Spleen (tissue), 7 donors: Measurements from ENCODE around the gene HAGH.

Experiments
- CTCF ChIP-seq, 11 experiments: fragments of 200-600 bp in 7 of 11; fragments of 450-650 bp in 4 of 11; sonication (generic) in 4 of 11; IDR thresholded peaks in 8 of 11; conservative IDR thresholded peaks in 3 of 11; 1 replicate in 7 of 11; 2 replicates in 4 of 11; pipeline versions ENCODE4 v1.4.0 to v1.8.0; 2016 to 2021; ENCODE audit warnings: antibody characterized with exemption in 11 of 11, inconsistent platforms in 4 of 11, mild to moderate bottlenecking in 1 of 11
- POLR2A ChIP-seq, 3 donors: fragments of 450-650 bp; IDR thresholded peaks; one replicate each; pipeline ENCODE4 v1.5.1; 2017; ENCODE audit warnings: antibody characterized with exemption in 3 of 3, mild to moderate bottlenecking in 1 of 3
- POLR2AphosphoS5 ChIP-seq, 3 donors: sonication (generic); formaldehyde crosslinking; IDR thresholded peaks; one replicate each; pipeline ENCODE4 v1.5.1; 2017; ENCODE audit warnings: antibody characterized with exemption in 3 of 3
- donor health status: DM: no; HTN: no; CAD: no; lungs with moderate emphysema.
- donor health status: DM: no; HTN: no; CAD: no.
- donor health status: DM: no; HTN: no; CAD: no.

- TF ChIP-seq POLR2A (IDR thresholded peaks at IDR 0.05) = no peak
- TF ChIP-seq CTCF (IDR thresholded peaks at IDR 0.05 in 8 of 11, conservative IDR thresholded peaks at IDR 0.05 in 3 of 11) = no peak
- peak in 1 of 3 donors; percentile 9 for TF ChIP-seq POLR2AphosphoS5 (IDR thresholded peaks at IDR 0.05)
Observed at GRCh38 chr16:1789643-1790045, 37.0 kb downstream of the HAGH start.
